DOHH2 (cell line): ENCODE results near the gene KRTAP3-1.

ENCODE experiments used
- EZH2phosphoT487 ChIP-seq: fragments of 200-600 bp; sonication (generic); IDR thresholded peaks from 2 replicates; pipeline ENCODE4 v1.6.1; 2017; ENCODE audit warnings: borderline replicate concordance, mild to moderate bottlenecking, antibody characterized with exemption, low read length, moderate library complexity, mixed read lengths
- TF ChIP-seq, protein P1 (sequence below): fragments of 200-600 bp; sonication (generic); IDR thresholded peaks from one replicate; pipeline ENCODE4 v1.5.1; 2014; ENCODE audit warnings: antibody characterized with exemption, mild to moderate bottlenecking, low read depth, low read length; ENCODE audit not compliant: poor library complexity, severe bottlenecking

DNA sequence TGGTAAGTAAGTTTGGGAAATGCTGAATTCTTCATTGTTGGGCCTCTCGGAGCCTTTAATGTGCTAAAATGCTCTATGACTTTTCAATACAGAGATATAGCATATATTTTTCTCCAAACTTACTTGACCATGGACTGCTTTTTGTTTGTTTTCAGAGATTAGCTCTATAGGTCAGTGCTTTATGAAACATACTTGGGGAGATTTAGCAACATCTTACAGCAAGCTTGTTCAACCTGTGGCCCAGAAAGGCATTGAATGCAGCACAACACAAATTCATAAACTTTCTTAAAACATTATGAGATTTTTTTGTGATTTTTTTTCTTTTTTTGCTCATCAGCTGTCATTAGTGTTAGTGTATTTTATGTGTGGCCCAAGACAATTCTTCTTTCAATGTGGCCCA lies 1.0 kb upstream of the KRTAP3-1 start:
- TF ChIP-seq, protein P1, sequence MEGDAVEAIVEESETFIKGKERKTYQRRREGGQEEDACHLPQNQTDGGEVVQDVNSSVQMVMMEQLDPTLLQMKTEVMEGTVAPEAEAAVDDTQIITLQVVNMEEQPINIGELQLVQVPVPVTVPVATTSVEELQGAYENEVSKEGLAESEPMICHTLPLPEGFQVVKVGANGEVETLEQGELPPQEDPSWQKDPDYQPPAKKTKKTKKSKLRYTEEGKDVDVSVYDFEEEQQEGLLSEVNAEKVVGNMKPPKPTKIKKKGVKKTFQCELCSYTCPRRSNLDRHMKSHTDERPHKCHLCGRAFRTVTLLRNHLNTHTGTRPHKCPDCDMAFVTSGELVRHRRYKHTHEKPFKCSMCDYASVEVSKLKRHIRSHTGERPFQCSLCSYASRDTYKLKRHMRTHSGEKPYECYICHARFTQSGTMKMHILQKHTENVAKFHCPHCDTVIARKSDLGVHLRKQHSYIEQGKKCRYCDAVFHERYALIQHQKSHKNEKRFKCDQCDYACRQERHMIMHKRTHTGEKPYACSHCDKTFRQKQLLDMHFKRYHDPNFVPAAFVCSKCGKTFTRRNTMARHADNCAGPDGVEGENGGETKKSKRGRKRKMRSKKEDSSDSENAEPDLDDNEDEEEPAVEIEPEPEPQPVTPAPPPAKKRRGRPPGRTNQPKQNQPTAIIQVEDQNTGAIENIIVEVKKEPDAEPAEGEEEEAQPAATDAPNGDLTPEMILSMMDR, result no peak
- no peak for TF ChIP-seq EZH2phosphoT487
